Naive thymus-derived CD4-positive, alpha-beta T cell (primary cell): ENCODE measurements around the gene PARD3B. TPM values are rescaled to one million over a fixed set of nuclear protein-coding genes. Genes with fewer than 3 reads are reported as not detected.

ENCODE experiments used
- ATAC-seq: fragments of 150-1000 bp; cut with Tn5 transposase; 2 replicates; pipeline ENCODE4 v1.10.0; 2021; ENCODE audit warnings: mild to moderate bottlenecking, moderate library complexity
- CTCF ChIA-PET: fragments of 350-600 bp; sonication (Branson Sonifier 250); formaldehyde crosslinking; loops from one replicate; lab custom pipeline; 2021; ENCODE audit warnings: antibody characterized with exemption; lab: Charles Lee
- POLR2A ChIA-PET: fragments of 350-600 bp; sonication (Branson Sonifier 250); formaldehyde crosslinking; loops from one replicate; lab custom pipeline; 2021; ENCODE audit warnings: antibody characterized with exemption, inconsistent platforms; lab: Charles Lee
- DNase-seq, 9 donors: peaks; one replicate each; pipeline versions ENCODE4 v3.0.0 to v3.0.0-alpha.2; 2020 to 2022; ENCODE audit warnings: mixed read lengths in 1 of 9
- H3K27ac ChIP-seq: one replicate; pipeline ENCODE4 v1.7.0; 2013; ENCODE audit warnings: mild to moderate bottlenecking, low read depth, low read length, moderate library complexity
- H3K27me3 ChIP-seq, 2 donors: one replicate each; pipeline ENCODE4 v1.7.0; 2013; ENCODE audit warnings: low read length in 2 of 2, mild to moderate bottlenecking in 2 of 2, moderate library complexity in 2 of 2; ENCODE audit not compliant: control insufficient read depth in 2 of 2, insufficient read depth in 2 of 2
- H3K36me3 ChIP-seq, 3 experiments: 1 replicate in 2 of 3; 2 replicates in 1 of 3; pipeline ENCODE4 v1.7.0; 2013; ENCODE audit warnings: low read length in 3 of 3, mild to moderate bottlenecking in 3 of 3, moderate library complexity in 1 of 3; ENCODE audit not compliant: insufficient read depth in 3 of 3, control insufficient read depth in 2 of 3
- H3K4me1 ChIP-seq, 2 donors: one replicate each; pipeline ENCODE4 v1.7.0; 2013; ENCODE audit warnings: low read length in 2 of 2, mild to moderate bottlenecking in 2 of 2, moderate library complexity in 1 of 2; ENCODE audit not compliant: control insufficient read depth in 2 of 2, insufficient read depth in 2 of 2
- H3K4me3 ChIP-seq: 2 replicates; pipeline ENCODE4 v1.7.0; 2013; ENCODE audit warnings: mild to moderate bottlenecking, low read length
- H3K9me3 ChIP-seq, 3 experiments: 1 replicate in 2 of 3; 2 replicates in 1 of 3; pipeline ENCODE4 v1.7.0; 2013; ENCODE audit warnings: low read length in 3 of 3; ENCODE audit not compliant: control insufficient read depth in 2 of 3
- H3K27ac Mint-ChIP-seq, 9 donors: one replicate each; pipeline ENCODE4 v1.8.0; 2020 to 2022; ENCODE audit warnings: mixed read lengths in 9 of 9, mild to moderate bottlenecking in 8 of 9, moderate library complexity in 5 of 9, inconsistent platforms in 2 of 9
- H3K27me3 Mint-ChIP-seq, 5 donors: one replicate each; pipeline ENCODE4 v1.8.0; 2021 to 2022; ENCODE audit warnings: mixed read lengths in 5 of 5, mild to moderate bottlenecking in 1 of 5
- H3K36me3 Mint-ChIP-seq, 5 donors: one replicate each; pipeline ENCODE4 v1.8.0; 2020 to 2022; ENCODE audit warnings: mixed read lengths in 5 of 5, mild to moderate bottlenecking in 3 of 5, inconsistent platforms in 1 of 5
- H3K4me1 Mint-ChIP-seq, 7 donors: one replicate each; pipeline ENCODE4 v1.8.0; 2020 to 2022; ENCODE audit warnings: mixed read lengths in 7 of 7, mild to moderate bottlenecking in 3 of 7, inconsistent platforms in 1 of 7
- H3K4me3 Mint-ChIP-seq, 10 donors: one replicate each; pipeline ENCODE4 v1.8.0; 2020 to 2022; ENCODE audit warnings: mild to moderate bottlenecking in 10 of 10, mixed read lengths in 10 of 10, moderate library complexity in 6 of 10, inconsistent platforms in 2 of 10
- H3K9me3 Mint-ChIP-seq, 11 donors: one replicate each; pipeline ENCODE4 v1.8.0; 2020 to 2022; ENCODE audit warnings: mixed read lengths in 11 of 11, mild to moderate bottlenecking in 4 of 11, inconsistent platforms in 1 of 11, moderate library complexity in 1 of 11
- intact Hi-C, 2 donors: fragments of 100-400 bp; cut with micrococcal nuclease; formaldehyde crosslinking; loops; one replicate each; pipeline ENCODE4 v1.15.1; 2023
- polyA plus RNA-seq, 2 donors: library from polyadenylated mRNA; unstranded; fragments of 300-500 nt; fragmentation: Illumina TruSeq; gene quantifications; one replicate each; pipeline ENCODE4 v1.2.3, GENCODE V29; 2021
- total RNA-seq, 6 experiments: library from RNA in 5 of 6; stranded (reverse) in 5 of 6; gene quantifications; 1 replicate in 5 of 6; 2 replicates in 1 of 6; pipeline ENCODE4 v1.2.3 and lab custom pipeline; 2021 to 2026

The PARD3B gene
- total and polyA plus RNA-seq, 7 experiments from 2014 or later: 0.22 to 4.0 (median 0.87) TPM

- Mint-ChIP-seq H3K4me1 (peaks cover 6 to 37% (median 28%) of the 10 kb centered on the region in 7 donors), H3K36me3 (peaks cover 0 to 11% (median 0%) of the 10 kb centered on the region in 5 donors), H3K27ac (peak overlapping the region in 3 of 9 donors; percentile 0 to 32 (median 1)), H3K9me3 (peaks cover 0 to 9% (median 3%) of the 10 kb centered on the region in 11 donors), H3K27me3 (peaks cover 0 to 27% (median 0%) of the 10 kb centered on the region in 5 donors), H3K4me3 (no peak overlapping the region)
- DNase-seq (no peak), ATAC-seq (no peak)
- Histone ChIP-seq H3K27me3 (no peaks in the 10 kb centered on the region), H3K9me3 (no peaks in the 10 kb centered on the region), H3K4me3 (no peak overlapping the region), H3K4me1 (peaks cover 0 to 15% of the 10 kb centered on the region in 2 donors), H3K27ac (no peak overlapping the region), H3K36me3 (no peaks in the 10 kb centered on the region)
- POLR2A ChIA-PET: no interaction called here
- intact Hi-C loops: no loop called here
- CTCF ChIA-PET: interaction anchor here (0.6 to 6.9 kb wide), 3 partner anchors 262 to 807 kb away, joined by 3 to 51 read pairs (median 48); no protein-coding TSS in a partner anchor
Measured at GRCh38 chr2:204869132-204869823, 324.0 kb downstream of the PARD3B start.

GRCh38 chr2:204870053-204870452 is 324.8 kb downstream of the PARD3B start:
- no peak overlapping the region for H3K27ac ChIP-seq
- Mint-ChIP-seq H3K27me3 (peaks cover 0 to 22% (median 0%) of the 10 kb centered on the region in 5 donors), H3K9me3 (peaks cover 0 to 14% (median 3%) of the 10 kb centered on the region in 11 donors), H3K36me3 (peaks cover 0 to 17% (median 3%) of the 10 kb centered on the region in 5 donors), H3K27ac (no peak overlapping the region), H3K4me1 (peaks cover 6 to 44% (median 31%) of the 10 kb centered on the region in 7 donors), H3K4me3 (no peak overlapping the region)
- ChIA-PET POLR2A (interaction anchor here (1.6 kb wide), 1 partner anchor 101 kb away, joined by 7 read pairs; no protein-coding TSS in a partner anchor), CTCF (interaction anchor here (1.9 to 6.9 kb wide), 3 partner anchors 261 to 810 kb away, joined by 5 to 51 read pairs (median 48); no protein-coding TSS in a partner anchor)
- H3K4me1 ChIP-seq: peaks cover 0 to 15% of the 10 kb centered on the region in 2 donors
- no peaks in the 10 kb centered on the region for H3K9me3 ChIP-seq
- intact Hi-C loops: loop anchor here (2.0 to 10.0 kb wide), 10 partner anchors 79 to 943 kb away; no protein-coding TSS in a partner anchor
- no peak for ATAC-seq
- no peak overlapping the region for H3K4me3 ChIP-seq
- no peak for DNase-seq
- H3K27me3 ChIP-seq: no peaks in the 10 kb centered on the region
- H3K36me3 ChIP-seq: no peaks in the 10 kb centered on the region

GRCh38 chr2:204871231-204871953 is 326.1 kb downstream of the PARD3B start:
- Histone ChIP-seq H3K36me3 (no peaks in the 10 kb centered on the region), H3K27ac (no peak overlapping the region), H3K9me3 (no peaks in the 10 kb centered on the region), H3K4me3 (no peak overlapping the region), H3K27me3 (no peaks in the 10 kb centered on the region), H3K4me1 (peaks cover 0 to 27% of the 10 kb centered on the region in 2 donors)
- Mint-ChIP-seq H3K9me3 (peaks cover 0 to 15% (median 3%) of the 10 kb centered on the region in 11 donors), H3K36me3 (peaks cover 0 to 28% (median 4%) of the 10 kb centered on the region in 5 donors), H3K4me1 (peaks cover 15 to 57% (median 44%) of the 10 kb centered on the region in 7 donors), H3K27me3 (peaks cover 0 to 18% (median 0%) of the 10 kb centered on the region in 5 donors), H3K4me3 (peak overlapping the region in 5 of 10 donors; percentile 0 to 19 (median 1)), H3K27ac (peak overlapping the region in 7 of 9 donors; percentile 0 to 44 (median 12))
- ChIA-PET POLR2A (interaction anchor here (0.9 to 1.6 kb wide), 5 partner anchors 96 to 805 kb away, joined by 3 to 13 read pairs (median 5); no protein-coding TSS in a partner anchor), CTCF (interaction anchor here (0.5 to 6.9 kb wide), 17 partner anchors 41 to 1077 kb away, joined by 3 to 51 read pairs (median 4); no protein-coding TSS in a partner anchor)
- peak in 6 of 9 donors; percentile 30 to 66 (median 53) for DNase-seq
- intact Hi-C loops: loop anchor here (1.0 to 10.0 kb wide), 19 partner anchors 77 to 1077 kb away; no protein-coding TSS in a partner anchor
- peak; percentile 61 for ATAC-seq

GRCh38 chr2:204876311-204876710 is 331.0 kb downstream of the PARD3B start:
- DNase-seq: no peak
- H3K27me3 Mint-ChIP-seq: no peaks in the 10 kb centered on the region
- peaks cover 0 to 48% (median 4%) of the 10 kb centered on the region in 5 donors for H3K36me3 Mint-ChIP-seq
- peaks cover 19 to 91% (median 82%) of the 10 kb centered on the region in 7 donors for H3K4me1 Mint-ChIP-seq
- Histone ChIP-seq H3K4me1 (peaks cover 0 to 51% of the 10 kb centered on the region in 2 donors), H3K9me3 (no peaks in the 10 kb centered on the region), H3K27ac (no peak overlapping the region), H3K27me3 (no peaks in the 10 kb centered on the region), H3K4me3 (no peak overlapping the region), H3K36me3 (no peaks in the 10 kb centered on the region)
- POLR2A ChIA-PET: interaction anchor here (1.4 kb wide), 1 partner anchor 253 kb away, joined by 3 read pairs; no protein-coding TSS in a partner anchor
- intact Hi-C loops: loop anchor here in 1 of 2 donors (5.0 to 10.0 kb wide), 3 partner anchors 91 to 552 kb away; no protein-coding TSS in a partner anchor
- peaks cover 0 to 18% (median 3%) of the 10 kb centered on the region in 11 donors for H3K9me3 Mint-ChIP-seq
- H3K4me3 Mint-ChIP-seq: no peak overlapping the region
- peak overlapping the region in 5 of 9 donors; percentile 25 to 94 (median 78) for H3K27ac Mint-ChIP-seq
- ATAC-seq: no peak
- CTCF ChIA-PET: no interaction called here

GRCh38 chr2:204877691-204878090 is 332.4 kb downstream of the PARD3B start:
- Histone ChIP-seq H3K9me3 (no peaks in the 10 kb centered on the region), H3K27ac (no peak overlapping the region), H3K36me3 (no peaks in the 10 kb centered on the region), H3K4me3 (no peak overlapping the region), H3K27me3 (no peaks in the 10 kb centered on the region), H3K4me1 (peaks cover 0 to 50% of the 10 kb centered on the region in 2 donors)
- Mint-ChIP-seq H3K27me3 (no peaks in the 10 kb centered on the region), H3K27ac (peak overlapping the region; percentile 5 to 82 (median 65)), H3K36me3 (peaks cover 0 to 48% (median 4%) of the 10 kb centered on the region in 5 donors), H3K9me3 (peaks cover 0 to 18% (median 3%) of the 10 kb centered on the region in 11 donors), H3K4me1 (peaks cover 21 to 92% (median 83%) of the 10 kb centered on the region in 7 donors), H3K4me3 (peak overlapping the region in 7 of 10 donors; percentile 8 to 47 (median 37))
- peak in 1 of 9 donors; percentile 11 for DNase-seq
- intact Hi-C loops: loop anchor here in 1 of 2 donors (5.0 to 10.0 kb wide), 3 partner anchors 90 to 553 kb away; no protein-coding TSS in a partner anchor
- ChIA-PET POLR2A (interaction anchor here (1.6 kb wide), 1 partner anchor 93 kb away, joined by 4 read pairs; no protein-coding TSS in a partner anchor), CTCF (interaction anchor here (0.6 to 2.7 kb wide), 2 partner anchors 89 to 119 kb away, joined by 3 to 6 read pairs; no protein-coding TSS in a partner anchor)
- ATAC-seq: no peak
